PFSK-1 (cell line): ENCODE data around the gene MATCAP1.

Source experiments
- POLR2AphosphoS5 ChIP-seq: IDR thresholded peaks from 2 replicates; pipeline ENCODE4 v1.6.1; 2012; ENCODE audit warnings: low read depth, mild to moderate bottlenecking, control low read depth, low read length, moderate library complexity
- TF ChIP-seq, protein P1 (sequence below), 2 experiments: IDR thresholded peaks; 2 replicates each; pipeline versions ENCODE4 v1.6.1 to v1.8.0; 2011 to 2012; ENCODE audit warnings: low read depth in 2 of 2, low read length in 2 of 2, control low read depth in 1 of 2, inconsistent platforms in 1 of 2, mild to moderate bottlenecking in 1 of 2, moderate library complexity in 1 of 2; ENCODE audit not compliant: insufficient read depth in 1 of 2

DNA sequence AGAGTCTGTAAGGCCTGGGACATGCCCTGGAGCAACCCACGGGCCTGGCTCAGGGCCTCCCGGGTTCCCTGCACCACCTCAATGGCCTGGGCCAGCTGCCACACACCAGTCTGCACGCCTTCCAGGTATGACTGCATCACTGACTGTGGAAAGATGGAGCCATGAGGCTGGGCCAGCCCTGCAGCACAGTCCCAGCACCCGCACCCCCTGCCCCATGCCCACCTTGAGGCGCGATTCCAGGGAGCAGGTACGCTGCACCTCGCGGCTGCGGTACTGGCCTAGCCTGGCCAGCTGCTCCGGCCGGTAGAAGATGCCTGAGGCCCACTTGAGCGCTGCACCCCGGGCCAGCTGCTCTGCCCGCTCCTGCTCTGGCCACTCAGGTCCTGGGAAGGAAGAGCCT, 5.0 kb upstream of the MATCAP1 start:
- TF ChIP-seq, protein P1, sequence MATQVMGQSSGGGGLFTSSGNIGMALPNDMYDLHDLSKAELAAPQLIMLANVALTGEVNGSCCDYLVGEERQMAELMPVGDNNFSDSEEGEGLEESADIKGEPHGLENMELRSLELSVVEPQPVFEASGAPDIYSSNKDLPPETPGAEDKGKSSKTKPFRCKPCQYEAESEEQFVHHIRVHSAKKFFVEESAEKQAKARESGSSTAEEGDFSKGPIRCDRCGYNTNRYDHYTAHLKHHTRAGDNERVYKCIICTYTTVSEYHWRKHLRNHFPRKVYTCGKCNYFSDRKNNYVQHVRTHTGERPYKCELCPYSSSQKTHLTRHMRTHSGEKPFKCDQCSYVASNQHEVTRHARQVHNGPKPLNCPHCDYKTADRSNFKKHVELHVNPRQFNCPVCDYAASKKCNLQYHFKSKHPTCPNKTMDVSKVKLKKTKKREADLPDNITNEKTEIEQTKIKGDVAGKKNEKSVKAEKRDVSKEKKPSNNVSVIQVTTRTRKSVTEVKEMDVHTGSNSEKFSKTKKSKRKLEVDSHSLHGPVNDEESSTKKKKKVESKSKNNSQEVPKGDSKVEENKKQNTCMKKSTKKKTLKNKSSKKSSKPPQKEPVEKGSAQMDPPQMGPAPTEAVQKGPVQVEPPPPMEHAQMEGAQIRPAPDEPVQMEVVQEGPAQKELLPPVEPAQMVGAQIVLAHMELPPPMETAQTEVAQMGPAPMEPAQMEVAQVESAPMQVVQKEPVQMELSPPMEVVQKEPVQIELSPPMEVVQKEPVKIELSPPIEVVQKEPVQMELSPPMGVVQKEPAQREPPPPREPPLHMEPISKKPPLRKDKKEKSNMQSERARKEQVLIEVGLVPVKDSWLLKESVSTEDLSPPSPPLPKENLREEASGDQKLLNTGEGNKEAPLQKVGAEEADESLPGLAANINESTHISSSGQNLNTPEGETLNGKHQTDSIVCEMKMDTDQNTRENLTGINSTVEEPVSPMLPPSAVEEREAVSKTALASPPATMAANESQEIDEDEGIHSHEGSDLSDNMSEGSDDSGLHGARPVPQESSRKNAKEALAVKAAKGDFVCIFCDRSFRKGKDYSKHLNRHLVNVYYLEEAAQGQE (IDR thresholded peaks at IDR 0.05; ENCODE audit: insufficient read depth in 1 of 2, low read depth in 2 of 2, low read length in 2 of 2), result no peak
- TF ChIP-seq POLR2AphosphoS5, result no peak
